HG03139 (cell line): ENCODE results near the gene FGF1.

ENCODE experiments used
- ATAC-seq: cut with Tn5 transposase; IDR thresholded peaks from one replicate; pipeline ENCODE4 v1.9.1; 2021; ENCODE audit not compliant: unreplicated experiment

Gene FGF1

GRCh38 chr5:142545650-142546322 is 140.1 kb downstream of the FGF1 start:
- ATAC-seq = no peak

GRCh38 chr5:142544946-142545649 is 140.8 kb downstream of the FGF1 start:
- no peak for ATAC-seq

- ATAC-seq = no peak
Observed at GRCh38 chr5:142544071-142544753, 141.7 kb downstream of the FGF1 start.

- ATAC-seq = no peak
Observed at GRCh38 chr5:142542906-142543305, 143.0 kb downstream of the FGF1 start.
